VCaP (cell line): ENCODE results near the gene C1orf226.

Experiments used
- H3K27ac ChIP-seq: fragments of 450-650 bp; 2 replicates; pipeline ENCODE4 v1.5.1; 2017
- TF ChIP-seq, protein P1 (sequence below): fragments of 450-650 bp; conservative IDR thresholded peaks from 2 replicates; pipeline ENCODE4 v1.5.1; 2017; ENCODE audit warnings: mild to moderate bottlenecking, moderate library complexity

C1orf226 gene

DNA sequence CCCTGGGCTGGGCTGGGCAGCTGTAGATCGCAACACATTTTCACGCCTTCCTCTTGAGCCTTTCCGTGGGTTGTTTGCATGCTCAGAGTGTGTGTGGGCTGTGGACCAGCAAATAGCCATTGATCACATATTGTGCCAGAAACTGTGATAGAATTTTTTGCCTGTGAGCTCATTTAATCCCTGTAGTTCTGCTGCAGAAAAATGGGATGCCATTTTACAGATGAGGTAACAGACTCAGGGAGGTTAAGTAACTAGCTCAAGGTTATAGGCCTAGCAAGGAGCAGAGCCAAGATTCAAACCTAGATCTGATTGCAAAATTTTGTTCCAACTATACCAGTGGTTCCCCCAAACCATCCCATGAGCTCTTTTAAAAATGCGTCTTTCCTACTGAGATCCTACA, 15.4 kb upstream of the C1orf226 start:
- H3K27ac ChIP-seq: no peak overlapping the region
- TF ChIP-seq, protein P1, sequence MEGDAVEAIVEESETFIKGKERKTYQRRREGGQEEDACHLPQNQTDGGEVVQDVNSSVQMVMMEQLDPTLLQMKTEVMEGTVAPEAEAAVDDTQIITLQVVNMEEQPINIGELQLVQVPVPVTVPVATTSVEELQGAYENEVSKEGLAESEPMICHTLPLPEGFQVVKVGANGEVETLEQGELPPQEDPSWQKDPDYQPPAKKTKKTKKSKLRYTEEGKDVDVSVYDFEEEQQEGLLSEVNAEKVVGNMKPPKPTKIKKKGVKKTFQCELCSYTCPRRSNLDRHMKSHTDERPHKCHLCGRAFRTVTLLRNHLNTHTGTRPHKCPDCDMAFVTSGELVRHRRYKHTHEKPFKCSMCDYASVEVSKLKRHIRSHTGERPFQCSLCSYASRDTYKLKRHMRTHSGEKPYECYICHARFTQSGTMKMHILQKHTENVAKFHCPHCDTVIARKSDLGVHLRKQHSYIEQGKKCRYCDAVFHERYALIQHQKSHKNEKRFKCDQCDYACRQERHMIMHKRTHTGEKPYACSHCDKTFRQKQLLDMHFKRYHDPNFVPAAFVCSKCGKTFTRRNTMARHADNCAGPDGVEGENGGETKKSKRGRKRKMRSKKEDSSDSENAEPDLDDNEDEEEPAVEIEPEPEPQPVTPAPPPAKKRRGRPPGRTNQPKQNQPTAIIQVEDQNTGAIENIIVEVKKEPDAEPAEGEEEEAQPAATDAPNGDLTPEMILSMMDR: no peak

DNA sequence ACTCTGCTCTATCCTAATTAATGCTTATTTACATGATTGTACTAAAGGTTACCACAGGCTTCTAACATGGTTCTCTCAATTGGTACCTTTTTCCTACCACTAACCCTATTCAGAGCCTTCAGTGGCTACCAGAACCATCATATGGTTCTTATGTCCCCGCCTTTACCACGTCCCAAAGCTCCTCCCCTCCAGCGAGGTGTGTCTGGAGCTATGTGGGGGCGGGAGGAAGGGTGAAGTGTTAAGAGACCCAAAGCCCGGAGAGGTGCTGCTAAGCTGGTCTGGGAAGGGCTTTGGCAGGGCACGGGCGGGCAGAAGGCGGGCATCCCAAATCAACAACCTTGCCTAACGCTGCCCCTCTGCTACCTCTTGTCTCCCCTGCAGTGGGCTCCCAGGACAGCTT, 14.9 kb upstream of the C1orf226 start:
- H3K27ac ChIP-seq: no peak overlapping the region
- TF ChIP-seq, protein P1: no peak

DNA sequence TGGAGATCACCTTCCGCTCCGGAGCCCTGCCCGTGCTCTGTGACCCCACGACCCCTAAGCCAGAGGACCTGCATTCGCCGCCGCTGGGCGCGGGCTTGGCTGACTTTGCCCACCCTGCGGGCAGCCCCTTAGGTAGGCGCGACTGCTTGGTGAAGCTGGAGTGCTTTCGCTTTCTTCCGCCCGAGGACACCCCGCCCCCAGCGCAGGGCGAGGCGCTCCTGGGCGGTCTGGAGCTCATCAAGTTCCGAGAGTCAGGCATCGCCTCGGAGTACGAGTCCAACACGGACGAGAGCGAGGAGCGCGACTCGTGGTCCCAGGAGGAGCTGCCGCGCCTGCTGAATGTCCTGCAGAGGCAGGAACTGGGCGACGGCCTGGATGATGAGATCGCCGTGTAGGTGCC, 14.5 kb upstream of the C1orf226 start:
- H3K27ac ChIP-seq: no peak overlapping the region

DNA sequence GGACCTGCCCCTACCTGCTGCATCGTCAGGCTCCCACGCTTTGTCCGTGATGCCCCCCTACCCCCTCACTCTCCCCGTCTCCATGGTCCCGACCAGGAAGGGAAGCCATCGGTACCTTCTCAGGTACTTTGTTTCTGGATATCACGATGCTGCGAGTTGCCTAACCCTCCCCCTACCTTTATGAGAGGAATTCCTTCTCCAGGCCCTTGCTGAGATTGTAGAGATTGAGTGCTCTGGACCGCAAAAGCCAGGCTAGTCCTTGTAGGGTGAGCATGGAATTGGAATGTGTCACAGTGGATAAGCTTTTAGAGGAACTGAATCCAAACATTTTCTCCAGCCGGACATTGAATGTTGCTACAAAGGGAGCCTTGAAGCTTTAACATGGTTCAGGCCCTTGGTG, 13.8 kb upstream of the C1orf226 start:
- no peak overlapping the region for H3K27ac ChIP-seq
- TF ChIP-seq, protein P1: no peak

More for the DNA sequence above, 14.5 kb upstream of the C1orf226 start:
- TF ChIP-seq, protein P1: no peak

DNA sequence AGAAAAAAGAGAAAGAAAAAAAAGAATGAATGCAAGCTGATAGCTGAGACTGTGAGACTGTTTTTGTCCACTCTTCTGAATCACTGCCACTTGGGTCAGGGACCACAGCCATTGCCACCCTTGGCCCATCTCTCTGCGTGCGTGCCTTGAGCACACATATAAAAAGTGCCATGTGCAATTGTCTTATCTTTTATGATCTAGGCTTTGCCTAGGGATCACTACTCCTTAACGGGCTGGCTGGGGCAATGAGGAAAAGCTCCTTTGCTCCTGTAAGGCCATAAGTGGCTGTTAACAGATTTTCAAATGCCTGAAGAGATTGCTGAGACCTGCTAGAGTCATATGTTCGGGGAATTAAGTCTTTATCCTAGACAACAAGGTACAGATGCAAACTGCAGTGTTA, 13.1 kb upstream of the C1orf226 start:
- H3K27ac ChIP-seq: no peak overlapping the region
- TF ChIP-seq, protein P1: no peak

DNA sequence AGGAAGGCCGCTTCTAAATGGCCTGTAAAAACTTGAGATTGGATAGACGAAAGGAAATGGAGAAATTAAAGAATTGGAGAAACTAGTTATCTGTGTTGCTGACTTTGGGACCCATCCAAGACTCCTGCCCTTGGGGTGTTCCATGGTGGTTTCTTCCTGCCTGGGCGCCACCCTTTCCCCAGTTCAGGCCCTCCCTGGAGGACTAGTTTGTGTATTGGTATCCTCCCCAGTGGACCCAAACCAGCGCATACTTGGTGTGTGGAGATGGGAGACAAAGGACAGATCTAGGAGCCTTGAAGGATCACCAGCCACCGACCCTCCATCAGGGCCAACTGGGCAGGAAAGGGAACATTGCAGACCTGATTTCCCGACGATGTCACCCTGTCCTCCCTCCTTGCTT, 12.0 kb upstream of the C1orf226 start:
- TF ChIP-seq, protein P1: no peak
- H3K27ac ChIP-seq: no peak overlapping the region

DNA sequence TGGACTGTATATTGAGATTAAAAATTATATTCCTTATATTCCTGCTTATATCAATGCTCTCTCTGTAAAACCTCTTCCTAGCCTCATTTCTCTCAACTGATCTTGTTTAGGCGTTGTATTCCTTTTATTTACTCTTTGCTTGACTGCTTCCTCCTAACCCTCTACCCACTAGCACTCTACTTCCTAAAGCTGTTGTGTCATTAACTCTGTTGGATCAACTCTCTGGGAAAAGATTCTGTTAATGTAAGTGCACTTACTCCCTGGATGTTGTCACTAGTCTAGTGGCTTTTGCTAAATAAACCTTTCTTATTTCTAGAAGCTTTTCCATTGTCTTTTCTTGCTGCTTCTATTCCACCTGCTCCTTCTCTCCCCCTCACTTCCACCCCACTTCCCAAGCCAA, 11.4 kb upstream of the C1orf226 start:
- no peak overlapping the region for H3K27ac ChIP-seq
- TF ChIP-seq, protein P1: no peak

DNA sequence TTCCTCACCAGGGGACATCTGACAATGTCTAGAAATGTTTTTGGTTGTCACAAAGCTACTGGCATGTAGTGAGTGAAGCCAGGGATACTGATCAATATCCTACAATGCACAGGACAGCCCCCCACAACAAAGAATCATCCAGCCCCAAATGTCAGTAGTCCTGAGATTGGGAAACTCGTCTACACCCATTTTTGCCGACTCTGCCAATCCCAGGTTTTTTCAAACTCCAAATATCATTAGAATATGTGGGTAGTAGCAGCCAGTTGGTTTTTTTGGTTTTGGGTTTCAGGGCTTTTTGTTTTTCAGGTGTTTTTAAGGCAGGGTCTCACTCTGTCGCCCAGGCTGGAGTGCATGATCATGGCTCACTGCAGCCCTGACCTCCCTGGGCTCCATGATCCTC, 10.8 kb upstream of the C1orf226 start:
- TF ChIP-seq, protein P1: no peak
- H3K27ac ChIP-seq: no peak overlapping the region
